Daoy (cell line): ENCODE data around the gene MICAL2. TPM values are rescaled to one million over a fixed set of nuclear protein-coding genes. Genes with fewer than 3 reads are reported as not detected.

ENCODE experiments used
- DNase-seq: peaks from one replicate; pipeline ENCODE4 v3.0.0-alpha.2; 2015; ENCODE audit warnings: low read depth
- total RNA-seq: library from RNA; depleted of rRNA; stranded (reverse); fragments of >200 nt; shearing (Covaris generic); gene quantifications from 2 replicates; pipeline ENCODE4 v1.2.3, GENCODE V29; 2014

Gene MICAL2
- total RNA-seq, 1 experiment from 2014 or later, result 178 TPM

- no peak for DNase-seq
These were observed 133.6 kb downstream of the MICAL2 start for GRCh38 chr11:12243911-12244550.

GRCh38 chr11:12245091-12245490 lies 134.7 kb downstream of the MICAL2 start:
- no peak for DNase-seq

- DNase-seq, result no peak
These were observed 135.2 kb downstream of the MICAL2 start for GRCh38 chr11:12245549-12246016.

- no peak for DNase-seq
These were observed 135.8 kb downstream of the MICAL2 start for GRCh38 chr11:12246147-12246546.

- no peak for DNase-seq
These were observed 136.6 kb downstream of the MICAL2 start for GRCh38 chr11:12246989-12247388.

- DNase-seq, result no peak
These were observed 137.3 kb downstream of the MICAL2 start for GRCh38 chr11:12247543-12248254.

GRCh38 chr11:12248330-12248729 lies 137.9 kb downstream of the MICAL2 start:
- no peak for DNase-seq

- DNase-seq, result no peak
These were observed 139.3 kb downstream of the MICAL2 start for GRCh38 chr11:12249590-12250260.

GRCh38 chr11:12251666-12252560 lies 141.5 kb downstream of the MICAL2 start:
- DNase-seq, result no peak

- DNase-seq, result no peak
These were observed 143.5 kb downstream of the MICAL2 start for GRCh38 chr11:12253843-12254281.

GRCh38 chr11:12258451-12258850 lies 148.1 kb downstream of the MICAL2 start:
- no peak for DNase-seq

- DNase-seq, result no peak
These were observed 149.6 kb downstream of the MICAL2 start for GRCh38 chr11:12259956-12260355.

- no peak for DNase-seq
These were observed 150.5 kb downstream of the MICAL2 start for GRCh38 chr11:12260731-12261521.

- DNase-seq, result no peak
These were observed 151.2 kb downstream of the MICAL2 start for GRCh38 chr11:12261551-12261950.

GRCh38 chr11:12263141-12263693 lies 152.8 kb downstream of the MICAL2 start:
- no peak for DNase-seq

- DNase-seq, result no peak
These were observed 154.0 kb downstream of the MICAL2 start for GRCh38 chr11:12264361-12264760.

- no peak for DNase-seq
These were observed 155.7 kb downstream of the MICAL2 start for GRCh38 chr11:12266132-12266531.

GRCh38 chr11:12266943-12267342 lies 156.6 kb downstream of the MICAL2 start:
- no peak for DNase-seq

GRCh38 chr11:12267921-12268320 lies 157.5 kb downstream of the MICAL2 start:
- DNase-seq, result no peak

GRCh38 chr11:12269104-12269441 lies 158.7 kb downstream of the MICAL2 start:
- no peak for DNase-seq
